H9 (cell line): ENCODE results near the gene E4F1. TPM values are rescaled to one million over a fixed set of nuclear protein-coding genes. Genes with fewer than 3 reads are reported as not detected.

Experiments used
- DNase-seq: peaks from one replicate; pipeline ENCODE4 v3.0.0-alpha.2; 2017
- H2AFZ ChIP-seq: one replicate; pipeline ENCODE4 v1.6.1; 2013; ENCODE audit warnings: mild to moderate bottlenecking, low read length, control low read depth, moderate library complexity
- H2AK5ac ChIP-seq: 2 replicates; pipeline ENCODE4 v1.6.1; 2013; ENCODE audit warnings: low read length, control low read depth, mixed read lengths; ENCODE audit not compliant: insufficient read length
- H2BK120ac ChIP-seq: one replicate; pipeline ENCODE4 v1.6.1; 2013; ENCODE audit warnings: low read depth, mild to moderate bottlenecking, low read length, control low read depth, inconsistent platforms; ENCODE audit not compliant: poor library complexity, severe bottlenecking
- H2BK12ac ChIP-seq: 2 replicates; pipeline ENCODE4 v1.6.1; 2013; ENCODE audit warnings: low read length, control low read depth, mixed read lengths, low read depth; ENCODE audit not compliant: insufficient read length
- H2BK15ac ChIP-seq: 2 replicates; pipeline ENCODE4 v1.6.1; 2013; ENCODE audit warnings: low read depth, low read length, control low read depth
- H2BK20ac ChIP-seq: one replicate; pipeline ENCODE4 v1.6.1; 2013; ENCODE audit warnings: low read depth, mild to moderate bottlenecking, low read length, control low read depth, inconsistent platforms; ENCODE audit not compliant: poor library complexity, severe bottlenecking
- H2BK5ac ChIP-seq: 2 replicates; pipeline ENCODE4 v1.6.1; 2013; ENCODE audit warnings: low read length, control low read depth, mixed read lengths; ENCODE audit not compliant: insufficient read length
- H3K14ac ChIP-seq: 2 replicates; pipeline ENCODE4 v1.6.1; 2013; ENCODE audit warnings: low read length, control low read depth; ENCODE audit not compliant: insufficient read depth
- H3K18ac ChIP-seq: 2 replicates; pipeline ENCODE4 v1.6.1; 2013; ENCODE audit warnings: low read depth, mild to moderate bottlenecking, mixed read lengths, low read length, control low read depth; ENCODE audit not compliant: insufficient read length
- H3K23ac ChIP-seq: 2 replicates; pipeline ENCODE4 v1.6.1; 2013; ENCODE audit warnings: low read length, control low read depth, mixed read lengths, low read depth; ENCODE audit not compliant: insufficient read length
- H3K23me2 ChIP-seq: 2 replicates; pipeline ENCODE4 v1.6.1; 2013; ENCODE audit warnings: low read depth, mild to moderate bottlenecking, mixed read lengths, low read length, control low read depth; ENCODE audit not compliant: insufficient read length, poor library complexity, severe bottlenecking
- H3K27ac ChIP-seq: 2 replicates; pipeline ENCODE4 v1.5.1; 2013; ENCODE audit warnings: low read length, control low read depth, mixed read lengths, low read depth; ENCODE audit not compliant: insufficient read length
- H3K27me3 ChIP-seq: 2 replicates; pipeline ENCODE4 v1.6.1; 2013; ENCODE audit warnings: low read length, control low read depth, inconsistent platforms; ENCODE audit not compliant: insufficient read depth
- H3K4ac ChIP-seq: 2 replicates; pipeline ENCODE4 v1.6.1; 2013; ENCODE audit warnings: low read depth, mild to moderate bottlenecking, control low read depth, inconsistent platforms, low read length, moderate library complexity
- H3K4me1 ChIP-seq: 2 replicates; pipeline ENCODE4 v1.6.1; 2013; ENCODE audit warnings: low read length, control low read depth, inconsistent platforms; ENCODE audit not compliant: insufficient read depth
- H3K4me2 ChIP-seq: 2 replicates; pipeline ENCODE4 v1.6.1; 2013; ENCODE audit warnings: low read length, control low read depth, mixed read lengths; ENCODE audit not compliant: insufficient read length, insufficient read depth
- H3K56ac ChIP-seq: 2 replicates; pipeline ENCODE4 v1.6.1; 2013; ENCODE audit warnings: low read depth, mild to moderate bottlenecking, mixed read lengths, low read length, control low read depth; ENCODE audit not compliant: insufficient read length
- H3K79me1 ChIP-seq: 2 replicates; pipeline ENCODE4 v1.6.1; 2013; ENCODE audit warnings: low read depth, mild to moderate bottlenecking, moderate library complexity, low read length, control low read depth, inconsistent platforms; ENCODE audit not compliant: insufficient read depth, poor library complexity, severe bottlenecking
- H3K79me2 ChIP-seq: 2 replicates; pipeline ENCODE4 v1.6.1; 2013; ENCODE audit warnings: low read length, control low read depth, inconsistent platforms; ENCODE audit not compliant: insufficient read depth
- H3K9ac ChIP-seq: 2 replicates; pipeline ENCODE4 v1.6.1; 2013; ENCODE audit warnings: low read length, control low read depth, mixed read lengths; ENCODE audit not compliant: insufficient read length; ENCODE audit errors: extremely low read depth
- H3K9me3 ChIP-seq: one replicate; pipeline ENCODE4 v1.6.1; 2013; ENCODE audit warnings: low read depth, low read length, inconsistent platforms; ENCODE audit not compliant: control insufficient read depth
- H3T11ph ChIP-seq: one replicate; pipeline ENCODE4 v1.6.1; 2013; ENCODE audit warnings: mild to moderate bottlenecking, low read length, control low read depth, inconsistent platforms
- H4K20me1 ChIP-seq: one replicate; pipeline ENCODE4 v1.6.1; 2013; ENCODE audit not compliant: control insufficient read depth, insufficient read length, insufficient read depth
- H4K5ac ChIP-seq: 2 replicates; pipeline ENCODE4 v1.6.1; 2013; ENCODE audit warnings: low read depth, mild to moderate bottlenecking, mixed read lengths, low read length, control low read depth; ENCODE audit not compliant: insufficient read length
- H4K8ac ChIP-seq: replicated peaks from 2 replicates; pipeline ENCODE4 v1.6.1; 2013; ENCODE audit warnings: low read length, control low read depth, mixed read lengths, low read depth; ENCODE audit not compliant: insufficient read length
- H4K91ac ChIP-seq: 2 replicates; pipeline ENCODE4 v1.6.1; 2013; ENCODE audit warnings: low read depth, mild to moderate bottlenecking, moderate library complexity, mixed read lengths, low read length, control low read depth; ENCODE audit not compliant: insufficient read length
- H3K27ac Mint-ChIP-seq, 3 experiments: 2 replicates in 2 of 3; 3 replicates in 1 of 3; pipeline ENCODE4 v1.8.0; 2020 to 2021; ENCODE audit warnings: mixed read lengths in 3 of 3, mild to moderate bottlenecking in 1 of 3, moderate library complexity in 1 of 3
- H3K27me3 Mint-ChIP-seq: 2 replicates; pipeline ENCODE4 v1.8.0; 2021; ENCODE audit warnings: low read depth, mild to moderate bottlenecking, moderate library complexity, mixed read lengths
- H3K36me3 Mint-ChIP-seq, 3 experiments: 2 replicates in 2 of 3; 3 replicates in 1 of 3; pipeline ENCODE4 v1.8.0; 2020 to 2021; ENCODE audit warnings: low read depth in 3 of 3, mixed read lengths in 3 of 3; ENCODE audit not compliant: insufficient read depth in 1 of 3
- H3K4me1 Mint-ChIP-seq, 2 experiments: 2 replicates each; pipeline ENCODE4 v1.8.0; 2020; ENCODE audit warnings: mixed read lengths in 2 of 2
- H3K4me3 Mint-ChIP-seq, 2 experiments: 2 replicates in 1 of 2; 3 replicates in 1 of 2; pipeline ENCODE4 v1.8.0; 2020 to 2021; ENCODE audit warnings: mild to moderate bottlenecking in 2 of 2, mixed read lengths in 2 of 2, moderate library complexity in 1 of 2
- H3K9me3 Mint-ChIP-seq, 2 experiments: 2 replicates in 1 of 2; 3 replicates in 1 of 2; pipeline ENCODE4 v1.8.0; 2020; ENCODE audit warnings: mild to moderate bottlenecking in 2 of 2, mixed read lengths in 2 of 2, moderate library complexity in 1 of 2
- WGBS: extraction: QIAGEN DNeasy Blood & Tissue Kit; methylation state at CpG from one replicate; pipeline ENCODE4 v1.1.7; 2013; ENCODE audit warnings: missing lambda C conversion rate, low lambda C conversion rate, mixed read lengths; ENCODE audit not compliant: insufficient read length; ENCODE audit errors: extremely low coverage; 5-methylcytosine and 5-hydroxymethylcytosine counted together
- total RNA-seq: library from RNA; stranded (reverse); gene quantifications from 2 replicates; pipeline ENCODE4 v1.2.1, GENCODE V29; 2021
- TF ChIP-seq, protein P1 (sequence below): fragments of 200-600 bp; sonication (generic); conservative IDR thresholded peaks from 3 replicates; pipeline ENCODE4 v1.8.0; 2021; ENCODE audit warnings: antibody characterized with exemption, mild to moderate bottlenecking

Gene E4F1
- total RNA-seq, 1 experiment from 2014 or later: 35.9 TPM

DNA sequence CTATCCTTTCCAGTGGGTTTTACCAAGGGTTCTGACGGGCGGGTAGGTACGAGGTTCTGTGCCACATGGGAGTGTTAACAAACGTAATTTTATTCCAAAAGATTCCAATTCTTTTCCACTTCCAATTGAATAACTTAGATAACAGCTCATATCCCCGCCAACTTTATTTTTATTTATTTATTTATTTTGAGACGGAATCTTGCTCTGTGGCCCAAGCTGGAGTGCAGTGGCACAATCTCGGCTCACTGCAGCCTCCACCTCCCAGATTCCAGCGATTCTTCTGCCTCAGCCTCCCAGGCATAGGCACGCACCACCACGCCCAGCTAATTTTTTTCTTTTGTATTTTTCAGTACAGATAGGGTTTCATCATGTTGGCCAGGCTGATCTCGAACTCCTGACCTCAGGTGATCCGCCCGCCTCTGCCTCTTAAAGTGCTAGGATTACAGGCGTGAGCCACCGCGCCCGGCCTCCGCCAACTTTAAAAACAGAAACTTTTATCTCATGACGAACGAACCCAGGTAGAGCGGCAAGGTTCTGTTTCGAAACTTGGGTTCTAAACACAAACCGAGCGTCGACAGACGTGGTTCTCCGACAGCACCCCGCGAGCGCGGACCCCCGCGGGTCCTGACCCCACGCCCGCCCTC lies 27.4 kb downstream of the E4F1 start:
- H3K23ac ChIP-seq: no peak overlapping the region
- no peak overlapping the region for H3K4ac ChIP-seq
- peak overlapping the region; percentile 57 for H3K4me2 ChIP-seq
- no peak overlapping the region for H4K5ac ChIP-seq
- H3K79me2 ChIP-seq: no peaks in the 10 kb centered on the region; the same call in 1 of the 2 replicates
- no peak overlapping the region for H2BK20ac ChIP-seq
- no peak overlapping the region for H2AK5ac ChIP-seq
- Mint-ChIP-seq H3K4me3 (peak overlapping the region; percentile 87 to 93), H3K27ac (peak overlapping the region; percentile 80 to 87 (median 87); a peak in 6 of 7 replicates), H3K4me1 (peaks cover 13 to 20% of the 10 kb centered on the region in 2 experiments), H3K27me3 (no peaks in the 10 kb centered on the region), H3K36me3 (peaks cover 24 to 61% (median 51%) of the 10 kb centered on the region in 3 experiments), H3K9me3 (no peaks in the 10 kb centered on the region)
- peak overlapping the region; percentile 92 for H3K18ac ChIP-seq
- no peaks in the 10 kb centered on the region for H4K20me1 ChIP-seq
- no peak overlapping the region for H2BK12ac ChIP-seq
- TF ChIP-seq, protein P1, sequence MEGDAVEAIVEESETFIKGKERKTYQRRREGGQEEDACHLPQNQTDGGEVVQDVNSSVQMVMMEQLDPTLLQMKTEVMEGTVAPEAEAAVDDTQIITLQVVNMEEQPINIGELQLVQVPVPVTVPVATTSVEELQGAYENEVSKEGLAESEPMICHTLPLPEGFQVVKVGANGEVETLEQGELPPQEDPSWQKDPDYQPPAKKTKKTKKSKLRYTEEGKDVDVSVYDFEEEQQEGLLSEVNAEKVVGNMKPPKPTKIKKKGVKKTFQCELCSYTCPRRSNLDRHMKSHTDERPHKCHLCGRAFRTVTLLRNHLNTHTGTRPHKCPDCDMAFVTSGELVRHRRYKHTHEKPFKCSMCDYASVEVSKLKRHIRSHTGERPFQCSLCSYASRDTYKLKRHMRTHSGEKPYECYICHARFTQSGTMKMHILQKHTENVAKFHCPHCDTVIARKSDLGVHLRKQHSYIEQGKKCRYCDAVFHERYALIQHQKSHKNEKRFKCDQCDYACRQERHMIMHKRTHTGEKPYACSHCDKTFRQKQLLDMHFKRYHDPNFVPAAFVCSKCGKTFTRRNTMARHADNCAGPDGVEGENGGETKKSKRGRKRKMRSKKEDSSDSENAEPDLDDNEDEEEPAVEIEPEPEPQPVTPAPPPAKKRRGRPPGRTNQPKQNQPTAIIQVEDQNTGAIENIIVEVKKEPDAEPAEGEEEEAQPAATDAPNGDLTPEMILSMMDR: no peak
- no peak overlapping the region for H3K56ac ChIP-seq
- H4K8ac ChIP-seq: no peak overlapping the region
- peaks cover 4% of the 10 kb centered on the region for H3K23me2 ChIP-seq
- no peak overlapping the region for H2AFZ ChIP-seq
- H3K14ac ChIP-seq: peak overlapping the region; percentile 84
- H2BK5ac ChIP-seq: no peak overlapping the region
- no peak for DNase-seq
- no peaks in the 10 kb centered on the region for H3K9me3 ChIP-seq
- H3K4me1 ChIP-seq: no peaks in the 10 kb centered on the region
- H2BK15ac ChIP-seq: no peak overlapping the region
- WGBS: no CpG with 5 or more reads among the region's 35 CpGs
- no peak overlapping the region for H2BK120ac ChIP-seq
- no peaks in the 10 kb centered on the region for H3K27me3 ChIP-seq
- no peak overlapping the region for H3T11ph ChIP-seq
- no peak overlapping the region for H4K91ac ChIP-seq
- no peaks in the 10 kb centered on the region for H3K79me1 ChIP-seq
- H3K9ac ChIP-seq: peak overlapping the region; percentile 60
- no peak overlapping the region for H3K27ac ChIP-seq
